ENCODE results near the gene DNAAF1. TPM values are rescaled to one million over a fixed set of nuclear protein-coding genes. Genes with fewer than 3 reads are reported as not detected.

Gene DNAAF1
- total RNA-seq, 1 donor from 2014 or later, result not detected

- Mint-ChIP-seq H3K36me3 (ENCODE audit: low read depth) (no peaks in the 10 kb centered on the region), H3K4me3 (no peak overlapping the region), H3K4me1 (peaks cover 12% of the 10 kb centered on the region), H3K27ac (no peak overlapping the region), H3K9me3 (no peaks in the 10 kb centered on the region), H3K27me3 (no peaks in the 10 kb centered on the region)
- intact Hi-C loops (cut with micrococcal nuclease), result no loop called here
- no peak for ATAC-seq (ENCODE audit: low read depth)
- no peak for DNase-seq
- CTCF ChIA-PET, result no interaction called here
- TF ChIP-seq CTCF (IDR thresholded peaks at IDR 0.05), result no peak
- POLR2A ChIA-PET, result no interaction called here
Observed at GRCh38 chr16:84196101-84196500, 51.0 kb downstream of the DNAAF1 start.

GRCh38 chr16:84196727-84197394, 51.8 kb downstream of the DNAAF1 start:
- Mint-ChIP-seq H3K36me3 (ENCODE audit: low read depth) (no peaks in the 10 kb centered on the region), H3K4me1 (peaks cover 12% of the 10 kb centered on the region), H3K9me3 (no peaks in the 10 kb centered on the region), H3K27me3 (no peaks in the 10 kb centered on the region), H3K4me3 (no peak overlapping the region), H3K27ac (no peak overlapping the region)
- ChIA-PET CTCF (no interaction called here), POLR2A (no interaction called here)
- ATAC-seq (ENCODE audit: low read depth) (no peak), DNase-seq (no peak)
- intact Hi-C loops (cut with micrococcal nuclease), result no loop called here
- TF ChIP-seq CTCF (IDR thresholded peaks at IDR 0.05), result no peak

- H3K4me3 Mint-ChIP-seq, result no peak overlapping the region
- H3K27ac Mint-ChIP-seq, result no peak overlapping the region
- CTCF ChIA-PET, result no interaction called here
- POLR2A ChIA-PET, result no interaction called here
- no peaks in the 10 kb centered on the region for H3K27me3 Mint-ChIP-seq
- no peaks in the 10 kb centered on the region for H3K36me3 Mint-ChIP-seq (ENCODE audit: low read depth)
- intact Hi-C loops (cut with micrococcal nuclease), result no loop called here
- DNase-seq (no peak), ATAC-seq (ENCODE audit: low read depth) (no peak)
- no peak for TF ChIP-seq CTCF (IDR thresholded peaks at IDR 0.05)
- no peaks in the 10 kb centered on the region for H3K9me3 Mint-ChIP-seq
- peaks cover 12% of the 10 kb centered on the region for H3K4me1 Mint-ChIP-seq
Observed at GRCh38 chr16:84197466-84198128, 52.5 kb downstream of the DNAAF1 start.

GRCh38 chr16:84198401-84198800, 53.3 kb downstream of the DNAAF1 start:
- no peaks in the 10 kb centered on the region for H3K9me3 Mint-ChIP-seq
- H3K27ac Mint-ChIP-seq, result no peak overlapping the region
- CTCF ChIA-PET, result no interaction called here
- TF ChIP-seq CTCF (IDR thresholded peaks at IDR 0.05), result no peak
- DNase-seq (no peak), ATAC-seq (ENCODE audit: low read depth) (no peak)
- peaks cover 12% of the 10 kb centered on the region for H3K4me1 Mint-ChIP-seq
- H3K27me3 Mint-ChIP-seq, result no peaks in the 10 kb centered on the region
- H3K4me3 Mint-ChIP-seq, result no peak overlapping the region
- intact Hi-C loops (cut with micrococcal nuclease), result no loop called here
- no peaks in the 10 kb centered on the region for H3K36me3 Mint-ChIP-seq (ENCODE audit: low read depth)
- POLR2A ChIA-PET, result no interaction called here

GRCh38 chr16:84199097-84199496, 54.0 kb downstream of the DNAAF1 start:
- CTCF ChIA-PET, result no interaction called here
- intact Hi-C loops (cut with micrococcal nuclease), result no loop called here

More at GRCh38 chr16:84199097-84199496, 54.0 kb downstream of the DNAAF1 start:
- DNase-seq, result no peak
- TF ChIP-seq CTCF (IDR thresholded peaks at IDR 0.05), result no peak
- ATAC-seq (ENCODE audit: low read depth), result no peak
- Mint-ChIP-seq H3K4me3 (no peak overlapping the region), H3K36me3 (ENCODE audit: low read depth) (no peaks in the 10 kb centered on the region), H3K4me1 (peaks cover 7% of the 10 kb centered on the region), H3K27me3 (no peaks in the 10 kb centered on the region), H3K27ac (no peak overlapping the region), H3K9me3 (no peaks in the 10 kb centered on the region)
- POLR2A ChIA-PET, result no interaction called here
